ENCODE data around the gene PTGES2.

Gene PTGES2

DNA sequence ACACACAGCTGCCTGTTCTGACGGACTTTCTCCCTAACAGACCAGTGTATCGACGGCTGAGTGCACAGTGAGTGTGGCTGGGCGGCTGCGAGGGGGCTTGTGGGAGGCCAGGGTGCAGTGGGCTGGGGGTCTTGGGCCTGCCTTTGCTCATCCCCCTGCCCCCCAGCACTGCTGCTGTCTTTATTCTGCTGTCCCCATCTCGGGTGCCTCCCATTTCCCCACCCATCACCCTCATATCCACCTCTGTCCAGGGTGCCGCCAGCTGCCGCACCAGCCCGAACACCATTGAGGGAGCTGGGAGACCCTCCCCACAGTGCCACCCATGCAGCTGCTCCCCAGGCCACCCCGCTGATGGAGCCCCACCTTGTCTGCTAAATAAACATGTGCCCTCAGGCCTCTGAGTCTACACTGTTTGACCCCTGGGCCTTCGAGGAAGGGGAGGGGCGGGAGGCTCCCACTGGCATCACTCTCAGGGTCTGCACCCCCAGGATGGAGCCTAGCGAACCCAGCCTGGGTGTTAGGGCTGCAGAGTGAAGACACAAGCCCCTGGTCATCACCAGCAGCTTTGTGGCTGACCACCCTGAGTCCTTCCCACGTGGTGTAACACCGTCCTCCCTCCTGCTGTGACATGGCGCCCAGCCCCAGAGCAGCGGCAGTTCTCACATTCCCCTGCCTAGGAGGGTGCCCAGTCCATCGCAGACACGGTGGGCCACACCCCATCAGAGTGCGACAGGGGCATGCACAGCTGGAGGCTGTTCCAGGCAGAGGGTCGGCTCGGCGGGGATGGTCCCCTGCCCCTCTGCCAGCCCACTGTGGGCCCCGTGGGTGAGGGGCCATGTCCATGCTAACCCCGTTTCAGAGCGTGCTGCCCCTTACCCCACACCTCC lies 25.8 kb upstream of the PTGES2 start:
- no peak for DNase-seq

DNA sequence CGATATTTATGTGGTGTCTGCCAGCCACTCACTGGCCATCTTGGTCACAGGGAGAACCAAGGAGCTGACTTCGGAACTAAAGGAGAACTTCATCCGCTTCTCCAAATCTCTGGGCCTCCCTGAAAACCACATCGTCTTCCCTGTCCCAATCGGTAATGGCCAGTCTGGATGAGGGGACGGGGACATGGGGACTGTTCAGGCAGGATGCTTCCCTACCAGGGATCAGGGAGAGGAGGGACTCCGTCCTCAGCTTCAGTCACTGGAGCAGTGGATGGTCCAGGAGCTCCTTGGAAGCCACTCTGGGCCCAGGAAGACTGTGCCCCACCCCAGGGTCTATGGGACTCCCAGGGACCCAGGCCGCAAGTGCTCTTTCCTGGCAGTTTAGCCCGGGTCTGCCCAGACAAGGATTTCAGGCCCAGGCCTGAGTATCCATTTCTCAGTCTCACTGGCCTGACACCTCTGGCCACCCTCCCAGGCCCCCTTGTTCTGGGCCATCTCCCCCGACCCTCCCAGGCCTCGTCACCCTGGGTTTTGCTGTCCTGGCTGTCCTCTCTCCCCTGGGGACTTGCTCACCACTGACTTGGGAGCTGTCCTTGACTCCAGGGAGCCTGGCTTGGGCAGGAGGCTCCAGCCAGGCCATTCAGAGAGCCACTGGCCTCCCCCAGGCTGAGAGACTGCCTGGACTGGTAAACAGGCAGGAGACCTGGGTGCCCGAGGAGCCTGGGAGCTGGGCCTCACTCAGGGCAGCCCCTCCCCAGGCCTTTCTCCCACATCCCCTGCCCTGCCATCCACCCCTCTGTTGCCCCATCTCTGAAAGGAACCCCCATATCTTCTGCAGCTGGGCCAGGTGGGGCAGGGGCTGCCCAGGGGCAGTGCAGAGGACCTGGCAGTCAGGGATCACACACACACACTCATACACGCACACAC lies 24.9 kb upstream of the PTGES2 start:
- DNase-seq = no peak

DNA sequence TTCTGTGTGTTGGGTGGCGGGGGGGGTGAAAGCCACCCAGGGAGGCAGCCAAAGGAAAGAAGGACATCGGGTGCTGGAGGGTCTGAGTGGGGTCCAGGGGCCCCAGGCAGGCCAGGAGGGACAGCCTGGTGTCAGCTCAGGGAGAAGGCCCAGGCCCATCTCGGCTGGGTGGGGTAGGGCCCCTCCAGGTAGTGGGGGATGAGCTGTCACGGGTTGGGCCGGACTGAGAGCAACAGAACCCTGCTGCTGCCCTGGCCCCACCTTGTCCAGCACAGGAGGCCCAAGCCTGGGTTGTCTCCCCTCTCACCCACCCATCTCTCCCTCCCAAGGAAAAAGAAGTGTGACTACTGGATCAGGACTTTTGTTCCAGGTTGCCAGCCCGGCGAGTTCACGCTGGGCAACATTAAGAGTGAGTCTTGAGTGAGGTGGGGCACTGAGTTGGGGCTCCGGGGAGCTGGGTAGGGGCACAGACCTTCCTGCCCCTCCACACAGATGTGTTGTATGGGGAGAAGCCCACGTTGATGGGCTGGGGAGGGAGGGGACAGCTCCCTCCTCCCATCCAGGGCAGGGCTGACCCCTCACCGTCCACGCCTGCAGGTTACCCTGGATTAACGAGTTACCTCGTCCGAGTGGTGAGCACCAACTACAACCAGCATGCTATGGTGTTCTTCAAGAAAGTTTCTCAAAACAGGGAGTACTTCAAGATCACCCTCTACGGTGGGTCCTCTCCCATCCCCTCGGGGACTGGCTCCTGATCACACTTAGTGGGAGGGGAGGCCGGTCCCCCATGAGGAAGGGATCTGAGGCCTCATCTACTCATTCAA lies 24.0 kb upstream of the PTGES2 start:
- DNase-seq = no peak

DNA sequence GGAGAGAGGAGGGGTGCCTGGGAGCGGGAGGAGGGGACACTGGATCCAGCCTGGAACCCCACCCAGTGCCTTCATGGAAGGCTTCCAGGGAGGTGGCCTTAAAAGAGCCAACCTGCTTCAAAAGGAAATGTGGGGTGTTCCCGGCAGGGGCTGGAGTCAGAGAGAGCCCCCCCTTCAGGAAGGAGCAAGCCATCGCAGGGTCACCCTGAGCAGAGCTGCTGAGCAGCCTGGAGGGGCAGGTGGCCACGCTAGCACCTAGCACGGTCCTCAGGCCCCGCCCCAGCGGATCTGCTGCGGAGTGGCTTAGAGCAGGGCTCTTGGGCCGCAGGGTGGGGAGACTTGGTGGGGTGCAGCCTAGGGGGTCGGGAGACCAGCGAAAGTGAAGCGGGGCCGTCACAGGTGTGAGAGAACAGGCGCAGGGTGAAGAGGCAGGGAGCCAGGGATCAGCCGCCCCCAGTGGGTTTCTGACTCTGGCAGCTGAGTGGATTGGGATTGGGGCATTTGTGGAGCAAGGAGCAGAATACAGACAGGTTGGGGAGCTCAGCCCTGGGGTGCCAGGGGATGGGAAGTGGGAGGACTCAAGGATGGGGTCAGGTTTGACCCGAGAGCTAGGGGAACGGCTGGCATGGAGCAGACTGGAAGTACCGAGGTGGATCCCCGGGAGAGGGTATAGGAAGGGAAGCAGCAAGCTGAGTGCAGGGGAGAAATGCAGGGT lies 23.2 kb upstream of the PTGES2 start:
- no peak for DNase-seq

DNA sequence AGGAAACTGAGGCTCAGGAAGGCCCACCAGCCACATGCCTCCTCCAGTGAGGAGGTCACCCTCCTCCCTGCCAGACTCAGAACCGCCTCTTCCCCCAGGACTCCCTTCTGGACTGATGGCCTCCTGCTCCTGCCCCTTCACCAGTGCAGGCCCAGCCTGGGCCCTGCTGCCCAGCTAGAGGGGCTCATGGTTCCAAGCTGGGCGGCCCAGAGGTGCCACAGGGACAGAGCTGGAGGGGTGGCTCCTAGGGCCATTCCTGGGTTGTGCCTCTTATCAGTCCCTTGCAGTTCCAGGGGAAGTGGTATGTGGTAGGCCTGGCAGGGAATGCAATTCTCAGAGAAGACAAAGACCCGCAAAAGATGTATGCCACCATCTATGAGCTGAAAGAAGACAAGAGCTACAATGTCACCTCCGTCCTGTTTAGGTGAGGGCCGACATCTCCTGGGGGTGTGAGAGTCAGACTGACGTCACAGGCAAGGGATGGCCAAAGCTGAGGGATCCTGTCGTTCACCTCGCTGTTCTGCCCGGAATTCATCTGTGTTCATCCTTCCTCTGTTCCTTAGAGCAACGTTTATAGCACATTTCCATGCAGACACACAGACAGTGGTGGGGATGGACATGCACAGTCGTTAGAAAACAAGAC lies 22.5 kb upstream of the PTGES2 start:
- no peak for DNase-seq

DNA sequence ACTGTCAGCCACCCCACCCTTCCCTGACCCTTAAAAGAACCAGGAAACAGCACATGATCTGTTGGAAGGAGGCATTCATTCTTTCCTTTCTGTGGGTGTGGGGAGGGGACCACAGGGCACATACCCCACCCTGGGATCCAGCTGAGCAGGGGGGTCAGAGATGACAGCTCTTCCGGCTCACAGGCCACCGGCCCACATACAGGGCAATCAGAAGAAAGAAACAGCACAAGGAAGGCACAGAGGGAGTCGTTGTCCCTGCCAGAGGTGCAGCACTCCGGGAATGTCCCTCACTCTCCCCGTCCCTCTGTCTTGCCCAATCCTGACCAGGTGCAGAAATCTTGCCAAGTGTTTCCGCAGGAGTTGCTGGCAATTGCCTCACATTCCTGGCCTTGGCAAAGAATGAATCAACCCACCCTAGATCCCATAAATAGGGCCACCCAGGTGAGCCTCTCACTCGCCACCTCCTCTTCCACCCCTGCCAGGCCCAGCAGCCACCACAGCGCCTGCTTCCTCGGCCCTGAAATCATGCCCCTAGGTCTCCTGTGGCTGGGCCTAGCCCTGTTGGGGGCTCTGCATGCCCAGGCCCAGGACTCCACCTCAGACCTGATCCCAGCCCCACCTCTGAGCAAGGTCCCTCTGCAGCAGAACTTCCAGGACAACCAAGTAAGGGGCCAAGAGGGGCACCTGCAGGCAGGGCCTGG lies 21.6 kb upstream of the PTGES2 start, which contains the start of gene LCN2:
Gene LCN2 (plus strand): TSS at position 453 of the 701 bp plus-strand sequence. CDS start 73 bp downstream, at position 526.
- no peak for DNase-seq

DNA sequence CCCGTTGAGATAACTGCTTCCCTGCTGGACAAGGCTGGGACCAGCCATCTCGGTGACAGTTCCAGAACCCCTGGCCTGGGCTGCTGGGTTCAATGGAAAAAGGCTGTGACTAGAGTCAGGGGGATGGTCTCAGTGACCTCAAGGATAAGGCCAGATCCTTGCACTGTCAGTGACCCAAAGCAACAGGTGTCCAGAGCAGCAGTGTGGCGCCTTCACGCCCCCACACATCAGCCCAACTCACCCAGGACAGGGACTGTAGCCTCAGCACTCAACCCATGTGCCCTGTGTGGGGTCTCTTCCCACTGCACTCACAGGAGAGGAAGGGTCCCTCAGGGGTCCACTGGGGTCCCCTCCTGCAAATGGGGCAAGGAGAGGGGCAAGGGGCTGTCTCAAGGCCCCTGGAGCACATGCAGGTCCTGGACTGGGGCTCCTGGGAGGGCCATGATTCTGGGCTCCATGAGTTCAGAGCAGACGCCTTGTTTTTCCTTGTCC lies 21.0 kb upstream of the PTGES2 start:
- no peak for DNase-seq

DNA sequence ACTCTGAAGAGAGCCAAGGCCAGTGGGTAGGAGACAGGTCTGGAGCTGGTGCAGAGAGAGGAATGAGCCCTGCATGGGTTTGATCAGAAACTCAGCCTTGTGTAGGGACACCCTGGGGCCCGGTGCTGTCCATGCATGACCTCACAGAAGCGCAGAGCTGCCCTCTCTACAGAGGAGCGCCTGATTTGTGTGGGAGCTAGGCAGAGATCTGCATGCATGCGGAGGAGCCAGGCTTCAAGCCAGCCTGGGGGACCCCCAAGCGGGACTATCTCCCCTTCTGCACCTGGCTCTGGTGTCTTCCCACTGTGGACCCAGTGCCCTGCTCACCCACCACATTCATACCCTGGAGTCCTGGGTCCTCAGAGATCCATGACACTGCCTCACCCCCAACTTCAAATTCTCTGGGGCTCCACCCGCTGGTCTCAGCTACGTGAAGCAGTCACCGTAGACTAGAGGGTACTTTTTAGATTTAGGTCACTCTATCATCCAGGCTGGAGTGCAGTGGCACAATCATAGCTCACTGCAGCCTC lies 19.1 kb upstream of the PTGES2 start:
- no peak for DNase-seq

DNA sequence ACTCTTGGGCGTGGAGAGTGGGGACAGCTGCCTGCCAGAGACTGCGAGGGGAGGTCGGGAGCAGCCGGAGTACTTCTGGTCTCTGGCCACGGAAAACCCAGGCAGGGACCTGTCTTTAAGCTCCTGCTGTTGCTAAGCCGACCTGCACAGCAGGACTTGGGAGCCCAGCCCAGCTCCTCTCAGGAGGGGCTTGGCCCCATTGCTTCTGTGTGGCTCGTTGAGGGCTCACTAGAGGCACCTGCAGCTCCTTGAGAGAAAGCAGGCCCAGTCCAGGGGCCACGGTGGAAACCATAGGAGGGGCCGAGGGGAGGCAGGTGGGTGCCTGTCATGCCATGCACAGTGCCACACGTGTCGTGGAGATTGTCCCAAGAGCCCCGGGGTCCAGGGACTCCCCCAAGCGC lies 18.4 kb upstream of the PTGES2 start:
- no peak for DNase-seq

DNA sequence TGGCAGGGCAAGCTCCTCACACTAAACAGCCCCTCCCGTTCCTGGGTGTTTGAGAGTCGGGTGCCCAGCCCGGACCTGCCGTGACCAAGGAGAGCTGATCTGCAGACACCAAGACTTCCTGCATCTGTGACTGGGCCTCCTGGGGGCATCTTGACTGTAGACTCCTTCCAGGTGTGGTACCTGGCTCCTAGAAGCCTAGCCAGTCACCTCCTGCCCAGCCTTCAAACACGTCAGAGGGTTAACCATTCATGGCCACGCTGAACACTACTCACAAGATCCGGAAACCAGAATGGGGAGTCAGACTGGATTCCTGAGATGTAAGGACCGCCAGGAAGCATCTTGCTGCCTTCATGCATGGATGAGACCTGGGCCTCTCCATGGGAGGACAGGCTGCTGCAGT lies 18.0 kb upstream of the PTGES2 start:
- DNase-seq = no peak

DNA sequence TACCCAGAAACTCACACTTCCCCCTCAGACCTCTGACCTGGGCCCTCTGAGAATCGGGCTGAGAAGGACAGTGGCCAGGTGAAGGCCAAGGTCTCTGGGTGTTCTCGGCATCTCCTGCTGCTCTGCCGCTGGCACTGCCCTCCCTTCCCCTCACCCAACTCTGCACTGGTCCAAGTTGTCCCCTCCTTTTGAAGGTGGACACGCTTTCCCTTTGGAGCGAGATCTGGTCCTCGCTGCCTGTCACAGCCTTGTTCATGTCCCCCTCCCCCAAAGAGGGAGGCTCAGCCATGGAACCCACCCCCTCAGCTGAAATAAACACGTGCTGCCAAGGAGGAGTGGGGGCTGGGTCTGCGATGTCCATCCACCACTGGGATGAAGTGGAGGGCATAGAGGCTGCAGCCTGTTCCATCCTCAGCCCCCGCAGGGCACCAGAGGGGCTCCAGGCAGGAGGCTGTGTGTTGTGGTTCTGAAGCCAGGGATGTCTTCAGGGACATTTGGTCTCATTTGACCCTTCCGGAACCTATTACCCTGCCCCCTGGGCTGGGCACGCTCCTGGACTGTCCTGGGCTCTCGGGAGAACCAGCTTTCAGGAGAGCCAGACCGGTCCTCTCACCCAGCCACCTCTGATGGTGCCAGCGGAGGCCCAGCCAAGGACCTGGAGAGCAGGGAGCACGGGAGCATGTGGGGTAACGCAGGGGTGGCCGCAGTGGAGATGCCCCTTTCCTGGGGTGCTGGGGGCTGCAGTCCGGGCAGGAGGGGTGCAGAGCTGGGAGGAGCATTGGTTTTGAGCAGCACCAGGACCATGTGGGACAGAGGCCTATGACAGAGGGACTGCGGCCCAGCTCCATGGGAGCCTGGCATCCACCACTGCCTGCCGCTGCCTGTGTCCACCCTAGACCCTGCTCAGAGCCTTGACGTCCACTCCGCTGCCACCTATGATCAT lies 17.0 kb upstream of the PTGES2 start:
- DNase-seq = no peak

DNA sequence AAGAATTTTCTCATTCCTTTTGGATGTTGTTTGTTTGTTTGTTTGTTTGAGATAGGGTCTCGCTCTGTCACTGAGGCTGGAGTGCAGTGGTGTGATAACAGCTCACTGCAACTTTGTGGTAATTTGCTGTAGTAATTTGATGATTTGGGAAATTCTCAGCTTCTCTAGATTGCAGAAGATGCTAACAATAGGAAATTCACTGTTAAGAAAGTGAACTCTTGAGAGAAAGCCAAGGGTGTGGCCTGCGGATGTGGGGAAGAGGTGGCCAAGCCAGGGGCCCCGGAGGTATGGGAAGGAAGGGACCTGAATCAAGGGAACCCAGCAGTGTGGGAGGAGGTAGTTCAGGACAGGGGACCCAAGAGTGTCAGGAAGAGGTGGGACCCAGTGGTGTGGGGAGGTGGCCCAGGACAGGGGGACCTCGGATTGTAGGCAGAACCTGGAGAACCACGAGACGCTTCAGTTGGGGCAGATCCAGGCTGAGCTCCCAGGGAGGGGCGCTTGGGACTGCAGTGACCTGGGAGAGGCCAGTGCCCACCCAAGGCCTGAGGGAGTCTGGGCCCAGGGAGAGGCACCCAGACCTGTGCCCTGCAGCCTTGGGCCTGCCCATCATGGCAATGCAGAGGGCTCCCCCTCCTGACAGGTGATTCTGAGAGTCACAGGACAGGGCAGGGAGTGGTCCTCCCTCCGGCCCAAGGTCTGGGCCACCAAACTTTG lies 16.2 kb upstream of the PTGES2 start:
- no peak for DNase-seq

DNA sequence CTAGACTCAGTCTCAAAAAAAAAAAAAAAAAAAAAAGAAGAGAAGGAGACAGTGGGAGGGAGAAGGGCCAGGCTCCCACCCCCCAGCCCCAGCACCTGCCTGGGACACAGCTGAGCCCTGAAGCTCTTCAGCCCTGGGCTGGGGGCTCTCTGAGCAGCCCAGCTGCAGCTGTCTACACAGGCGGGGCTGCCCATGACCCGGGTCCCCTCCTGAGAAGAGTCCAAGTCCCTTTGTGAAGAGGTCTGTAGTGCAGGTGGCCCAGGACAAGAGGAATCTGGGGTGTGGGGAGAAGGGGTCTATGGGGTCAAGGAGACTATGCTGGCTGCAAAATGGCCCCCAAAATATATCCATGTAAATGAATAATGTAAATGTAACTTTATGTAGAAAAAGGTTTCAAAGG lies 15.1 kb upstream of the PTGES2 start:
- DNase-seq = no peak

DNA sequence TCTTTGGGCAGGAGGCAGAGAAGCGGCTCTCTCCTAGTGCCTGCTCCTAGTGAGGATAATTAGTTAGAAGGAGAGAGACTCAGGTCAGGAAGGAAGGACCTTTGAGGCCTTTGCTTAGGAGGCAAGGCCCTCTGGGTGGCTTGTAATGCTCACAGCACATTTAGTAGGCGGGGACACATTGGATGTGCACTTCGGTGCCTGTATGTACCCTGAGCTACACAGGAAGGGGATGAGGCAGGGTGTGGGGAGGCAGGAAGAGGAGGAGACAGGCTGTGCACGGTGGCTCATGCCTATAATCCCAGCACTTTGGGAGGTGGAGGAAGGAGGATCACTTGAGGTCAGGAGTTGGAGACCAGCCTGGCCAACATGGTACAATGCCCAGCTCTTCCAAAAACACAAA lies 14.5 kb upstream of the PTGES2 start:
- DNase-seq = no peak

DNA sequence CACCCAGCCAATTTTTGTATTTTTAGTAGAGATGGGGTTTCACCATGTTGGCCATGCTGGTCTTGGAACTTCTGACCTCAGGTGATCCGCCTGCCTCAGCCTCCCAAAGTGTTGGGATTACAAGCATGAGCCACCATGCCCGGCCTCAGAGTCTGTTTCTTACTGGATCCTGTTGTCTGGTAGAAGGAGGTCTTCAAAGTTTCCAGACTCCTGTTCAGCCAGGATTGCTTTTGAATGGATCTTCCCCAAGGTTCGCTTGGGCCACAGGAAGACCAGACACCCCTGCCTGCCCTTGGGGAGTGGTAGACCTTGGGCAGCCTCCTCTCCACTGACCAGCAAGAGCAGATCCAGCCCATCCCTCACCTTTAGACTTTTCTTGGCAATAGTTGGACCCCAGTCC lies 14.1 kb upstream of the PTGES2 start:
- no peak for DNase-seq

DNA sequence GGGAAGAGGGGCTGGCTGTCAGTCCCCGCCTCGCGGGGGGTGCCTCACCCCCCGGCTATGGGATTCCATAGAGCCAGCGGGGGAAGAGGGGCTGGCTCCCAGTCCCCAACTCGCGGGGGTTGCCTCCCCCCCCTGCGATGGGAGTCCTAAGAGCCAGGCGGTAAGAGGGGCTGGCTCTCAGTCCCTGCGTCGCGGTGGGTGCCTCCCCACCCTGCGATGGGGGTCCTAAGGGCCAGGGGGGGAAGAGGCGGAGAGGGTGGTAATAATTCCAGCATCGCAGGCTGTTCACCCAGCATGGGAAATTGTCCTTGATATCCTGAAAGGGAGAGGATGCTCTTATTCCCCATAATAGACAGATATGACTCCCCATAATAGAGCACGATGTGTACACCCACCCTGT lies 12.1 kb upstream of the PTGES2 start:
- no peak for DNase-seq

DNA sequence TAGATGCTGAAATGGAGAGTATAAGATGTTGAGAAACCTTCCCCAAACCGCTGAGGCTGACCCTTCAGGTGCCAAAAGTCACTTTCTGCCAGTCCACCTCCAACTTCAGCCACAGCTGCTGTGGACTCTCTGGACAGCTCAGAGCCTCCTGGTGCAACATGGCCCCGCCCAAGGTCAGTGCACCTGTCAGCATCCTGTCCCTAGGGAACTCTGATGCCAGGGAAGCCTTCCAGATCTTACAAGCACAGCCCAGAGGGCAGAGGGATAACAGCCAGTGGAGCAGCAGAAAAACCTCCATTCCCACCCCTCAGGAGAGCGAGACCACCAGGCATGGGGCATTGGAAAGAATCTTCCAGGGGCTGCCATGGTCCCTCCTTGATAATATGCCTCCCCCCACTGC lies 10.5 kb upstream of the PTGES2 start:
- DNase-seq = no peak
